ENCODE data around the gene ATF7IP2. TPM values are rescaled to one million over a fixed set of nuclear protein-coding genes. Genes with fewer than 3 reads are reported as not detected.

Gene ATF7IP2
- total and polyA plus RNA-seq, 11 donors = 32.4 to 54.7 (median 43.2) TPM

- Histone ChIP-seq H3K36me3 (peaks cover 0 to 43% (median 11%) of the 10 kb centered on the region in 9 donors), H3K27me3 (no peaks in the 10 kb centered on the region), H3K4me1 (peaks cover 0 to 3% (median 0%) of the 10 kb centered on the region in 12 donors), H3K4me3 (no peak overlapping the region), H3K27ac (no peak overlapping the region), H3K9me3 (peaks cover 0 to 17% (median 0%) of the 10 kb centered on the region in 12 donors)
- no peak for TF ChIP-seq CTCF (IDR thresholded peaks at IDR 0.05)
- TF ChIP-seq POLR2A (IDR thresholded peaks at IDR 0.05) = no peak
- 96 to 98% (median 97%) methylated on average over 4 of the region's 4 CpGs for WGBS, 4 donors
- DNase-seq = no peak
- intact Hi-C loops (cut with DNase I) = no loop called here
- no peak for ATAC-seq
Observed at GRCh38 chr16:10485159-10485558, 99.3 kb downstream of the ATF7IP2 start.

GRCh38 chr16:10485698-10486382 lies 100.0 kb downstream of the ATF7IP2 start:
- WGBS, 4 donors = 95 to 98% (median 96%) methylated on average over 12 of the region's 12 CpGs

GRCh38 chr16:10490141-10490540 lies 104.3 kb downstream of the ATF7IP2 start:
- ATAC-seq = no peak
- intact Hi-C loops (cut with DNase I) = no loop called here

More at GRCh38 chr16:10485698-10486382, 100.0 kb downstream of the ATF7IP2 start:
- Histone ChIP-seq H3K36me3 (peaks cover 0 to 40% (median 8%) of the 10 kb centered on the region in 9 donors), H3K27me3 (no peaks in the 10 kb centered on the region), H3K4me3 (no peak overlapping the region), H3K4me1 (peaks cover 0 to 6% (median 0%) of the 10 kb centered on the region in 12 donors), H3K9me3 (peaks cover 0 to 17% (median 0%) of the 10 kb centered on the region in 12 donors), H3K27ac (no peak overlapping the region)
- DNase-seq (no peak), ATAC-seq (no peak)
- TF ChIP-seq POLR2A (IDR thresholded peaks at IDR 0.05) = no peak
- TF ChIP-seq CTCF (IDR thresholded peaks at IDR 0.05) = no peak
- intact Hi-C loops (cut with DNase I) = no loop called here

More at GRCh38 chr16:10490141-10490540, 104.3 kb downstream of the ATF7IP2 start:
- H3K27me3 ChIP-seq = no peaks in the 10 kb centered on the region
- no peak overlapping the region for H3K27ac ChIP-seq
- peaks cover 0 to 17% (median 0%) of the 10 kb centered on the region in 12 donors for H3K9me3 ChIP-seq
- H3K4me1 ChIP-seq = peaks cover 0 to 6% (median 0%) of the 10 kb centered on the region in 12 donors
- 36 to 68% (median 48%) methylated on average over 1 of the region's 1 CpG for WGBS, 4 donors
- TF ChIP-seq POLR2A (IDR thresholded peaks at IDR 0.05) (no peak), CTCF (IDR thresholded peaks at IDR 0.05) (no peak)
- H3K4me3 ChIP-seq = no peak overlapping the region
- peaks cover 0 to 2% (median 0%) of the 10 kb centered on the region in 9 donors for H3K36me3 ChIP-seq
- DNase-seq = no peak
